Measurements from ENCODE around the gene DPPA5. TPM values are rescaled to one million over a fixed set of nuclear protein-coding genes. Genes with fewer than 3 reads are reported as not detected.

DPPA5 gene
- total and polyA plus RNA-seq, 9 of the 15 experiments (the other 6 are each of a cell fraction or from before 2014, with no cell fraction given): not detected

DNA sequence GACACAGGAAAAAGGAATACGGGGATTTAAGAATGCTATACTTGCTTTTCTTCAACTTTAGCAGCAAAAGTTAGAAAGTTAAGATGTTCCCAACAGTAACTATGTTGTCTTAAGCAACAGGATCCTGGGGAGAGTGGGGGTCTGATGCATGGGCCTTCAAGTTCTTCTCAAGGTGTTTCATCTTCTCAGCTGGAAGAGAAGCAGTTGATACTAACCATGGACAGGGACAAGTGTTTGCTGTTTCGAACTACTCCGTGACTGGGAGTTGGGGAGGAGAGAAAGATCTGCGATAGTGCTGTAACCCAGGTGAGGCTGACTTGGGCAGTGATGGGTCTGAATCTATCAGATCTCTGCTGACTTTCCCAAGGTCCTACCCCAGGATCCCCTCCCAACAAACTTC is 14.6 kb upstream of the DPPA5 start:
- no peaks in the 10 kb centered on the region for H3K9me1 ChIP-seq (ENCODE audit: control insufficient read depth, insufficient read depth, low read length)
- H3K4me3 ChIP-seq: no peak overlapping the region
- no peak overlapping the region for H3K4me2 ChIP-seq (ENCODE audit: insufficient read depth, low read length)
- FAIRE-seq (no peak), ATAC-seq (no peak; the same call in 2 of the 3 replicates), DNase-seq (ENCODE audit: extremely low read depth in 1 of 4, low spot score in 3 of 4) (no peak)
- peaks cover 4 to 9% of the 10 kb centered on the region in 2 experiments; a peak in 3 of 5 replicates for H3K4me1 ChIP-seq (replicated peaks in 1 of 2; ENCODE audit: control insufficient read depth in 2 of 2, insufficient read depth in 2 of 2, low read length in 2 of 2)
- no peak overlapping the region for H2AFZ ChIP-seq (ENCODE audit: low read depth, low read length)
- BruUV-seq (replicated peaks): no TSS peak
- ChIA-PET POLR2A (interaction anchor here (0.7 to 0.9 kb wide), 3 partner anchors 10 to 106 kb away, joined by 3 to 4 read pairs (median 3); partner anchors contain the start of gene KHDC1), CTCF (ENCODE audit: low intra/inter-chr PET ratio) (no interaction called here)
- in situ Hi-C loops (cut with MboI) (no loop called here), intact Hi-C loops (cut with micrococcal nuclease) (no loop called here)
- no peaks in the 10 kb centered on the region for H3K36me3 ChIP-seq (ENCODE audit: control insufficient read depth, insufficient read depth, low read length)
- no peaks in the 10 kb centered on the region for H3K79me2 ChIP-seq (ENCODE audit: control insufficient read depth, insufficient read depth, low read length)
- no peaks in the 10 kb centered on the region for H4K20me1 ChIP-seq (replicated peaks; ENCODE audit: control insufficient read depth, insufficient read depth, low read length)
- peaks cover 0 to 17% of the 10 kb centered on the region in 2 experiments; a peak in 3 of 5 replicates for H3K27me3 ChIP-seq (ENCODE audit: control insufficient read depth in 2 of 2, insufficient read depth in 2 of 2, low read length in 2 of 2)
- no peak overlapping the region for H3K27ac ChIP-seq (ENCODE audit: extremely low read depth, low read depth, low read length)
- no peaks in the 10 kb centered on the region for H3K9me3 ChIP-seq (replicated peaks; ENCODE audit: control insufficient read depth, insufficient read depth, low read depth, low read length)
- H3K9ac ChIP-seq (ENCODE audit: insufficient read depth in 1 of 2, low read depth in 2 of 2, low read length in 2 of 2): no peak overlapping the region
- 67% methylated on average over 4 of the region's 4 CpGs for WGBS (ENCODE audit: insufficient coverage, low coverage, missing lambda C conversion rate)
- TF ChIP-seq HMG20B (CRISPR knock-in tag; IDR thresholded peaks at IDR 0.05) (no peak), RBM14 (IDR thresholded peaks at IDR 0.05; ENCODE audit: borderline replicate concordance, insufficient read depth, low read depth, low read length) (no peak), GABPA (tag; conservative IDR thresholded peaks at IDR 0.05; ENCODE audit: low read depth) (no peak), GATAD2A (IDR thresholded peaks at IDR 0.05) (no peak), CBX8 (IDR thresholded peaks at IDR 0.05; ENCODE audit: borderline replicate concordance, extremely low read depth, low read depth, low read length, poor library complexity, severe bottlenecking) (no peak), ETV1 (tag; conservative IDR thresholded peaks at IDR 0.05; ENCODE audit: low read depth) (no peak), OTX1 (CRISPR knock-in tag; IDR thresholded peaks at IDR 0.05) (no peak), DPF2 (IDR thresholded peaks at IDR 0.05) (no peak), MTF1 (CRISPR knock-in tag; IDR thresholded peaks at IDR 0.05; ENCODE audit: borderline replicate concordance) (no peak)
- TF ChIP-seq, protein P1, sequence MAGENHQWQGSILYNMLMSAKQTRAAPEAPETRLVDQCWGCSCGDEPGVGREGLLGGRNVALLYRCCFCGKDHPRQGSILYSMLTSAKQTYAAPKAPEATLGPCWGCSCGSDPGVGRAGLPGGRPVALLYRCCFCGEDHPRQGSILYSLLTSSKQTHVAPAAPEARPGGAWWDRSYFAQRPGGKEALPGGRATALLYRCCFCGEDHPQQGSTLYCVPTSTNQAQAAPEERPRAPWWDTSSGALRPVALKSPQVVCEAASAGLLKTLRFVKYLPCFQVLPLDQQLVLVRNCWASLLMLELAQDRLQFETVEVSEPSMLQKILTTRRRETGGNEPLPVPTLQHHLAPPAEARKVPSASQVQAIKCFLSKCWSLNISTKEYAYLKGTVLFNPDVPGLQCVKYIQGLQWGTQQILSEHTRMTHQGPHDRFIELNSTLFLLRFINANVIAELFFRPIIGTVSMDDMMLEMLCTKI (IDR thresholded peaks at IDR 0.05; ENCODE audit: partially characterized antibody): no peak
- TF ChIP-seq, protein P2, sequence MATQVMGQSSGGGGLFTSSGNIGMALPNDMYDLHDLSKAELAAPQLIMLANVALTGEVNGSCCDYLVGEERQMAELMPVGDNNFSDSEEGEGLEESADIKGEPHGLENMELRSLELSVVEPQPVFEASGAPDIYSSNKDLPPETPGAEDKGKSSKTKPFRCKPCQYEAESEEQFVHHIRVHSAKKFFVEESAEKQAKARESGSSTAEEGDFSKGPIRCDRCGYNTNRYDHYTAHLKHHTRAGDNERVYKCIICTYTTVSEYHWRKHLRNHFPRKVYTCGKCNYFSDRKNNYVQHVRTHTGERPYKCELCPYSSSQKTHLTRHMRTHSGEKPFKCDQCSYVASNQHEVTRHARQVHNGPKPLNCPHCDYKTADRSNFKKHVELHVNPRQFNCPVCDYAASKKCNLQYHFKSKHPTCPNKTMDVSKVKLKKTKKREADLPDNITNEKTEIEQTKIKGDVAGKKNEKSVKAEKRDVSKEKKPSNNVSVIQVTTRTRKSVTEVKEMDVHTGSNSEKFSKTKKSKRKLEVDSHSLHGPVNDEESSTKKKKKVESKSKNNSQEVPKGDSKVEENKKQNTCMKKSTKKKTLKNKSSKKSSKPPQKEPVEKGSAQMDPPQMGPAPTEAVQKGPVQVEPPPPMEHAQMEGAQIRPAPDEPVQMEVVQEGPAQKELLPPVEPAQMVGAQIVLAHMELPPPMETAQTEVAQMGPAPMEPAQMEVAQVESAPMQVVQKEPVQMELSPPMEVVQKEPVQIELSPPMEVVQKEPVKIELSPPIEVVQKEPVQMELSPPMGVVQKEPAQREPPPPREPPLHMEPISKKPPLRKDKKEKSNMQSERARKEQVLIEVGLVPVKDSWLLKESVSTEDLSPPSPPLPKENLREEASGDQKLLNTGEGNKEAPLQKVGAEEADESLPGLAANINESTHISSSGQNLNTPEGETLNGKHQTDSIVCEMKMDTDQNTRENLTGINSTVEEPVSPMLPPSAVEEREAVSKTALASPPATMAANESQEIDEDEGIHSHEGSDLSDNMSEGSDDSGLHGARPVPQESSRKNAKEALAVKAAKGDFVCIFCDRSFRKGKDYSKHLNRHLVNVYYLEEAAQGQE (IDR thresholded peaks at IDR 0.05; ENCODE audit: borderline replicate concordance): no peak
- TF ChIP-seq, protein P2 (CRISPR knock-in tag; IDR thresholded peaks at IDR 0.05; ENCODE audit: low read depth): no peak
- TF ChIP-seq, protein P3, sequence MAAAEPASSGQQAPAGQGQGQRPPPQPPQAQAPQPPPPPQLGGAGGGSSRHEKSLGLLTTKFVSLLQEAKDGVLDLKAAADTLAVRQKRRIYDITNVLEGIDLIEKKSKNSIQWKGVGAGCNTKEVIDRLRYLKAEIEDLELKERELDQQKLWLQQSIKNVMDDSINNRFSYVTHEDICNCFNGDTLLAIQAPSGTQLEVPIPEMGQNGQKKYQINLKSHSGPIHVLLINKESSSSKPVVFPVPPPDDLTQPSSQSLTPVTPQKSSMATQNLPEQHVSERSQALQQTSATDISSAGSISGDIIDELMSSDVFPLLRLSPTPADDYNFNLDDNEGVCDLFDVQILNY (CRISPR knock-in tag; IDR thresholded peaks at IDR 0.05): no peak

Data from K562 (cell line).